NT2/D1 (cell line): Measurements from ENCODE around the gene AP3B2.

Experiments
- DNase-seq: peaks from one replicate; pipeline ENCODE4 v3.0.0-alpha.2; 2011; ENCODE audit warnings: low read depth, low spot score
- H3K27me3 ChIP-seq: 2 replicates; pipeline ENCODE4 v1.6.0; 2011; ENCODE audit warnings: mild to moderate bottlenecking; ENCODE audit not compliant: insufficient read length, insufficient read depth
- H3K36me3 ChIP-seq: 2 replicates; pipeline ENCODE4 v1.6.1; 2011; ENCODE audit warnings: mild to moderate bottlenecking, low read length, mixed read lengths; ENCODE audit not compliant: insufficient read depth, insufficient read length
- H3K4me1 ChIP-seq: 2 replicates; pipeline ENCODE4 v1.5.1; 2011; ENCODE audit not compliant: insufficient read depth, insufficient read length
- H3K4me3 ChIP-seq: 2 replicates; pipeline ENCODE4 v1.5.1; 2011; ENCODE audit warnings: low read depth; ENCODE audit not compliant: insufficient read length
- H3K9ac ChIP-seq: 2 replicates; pipeline ENCODE4 v1.6.0; 2011; ENCODE audit warnings: low read depth; ENCODE audit not compliant: insufficient read length
- H3K9me3 ChIP-seq: 2 replicates; pipeline ENCODE4 v1.5.1; 2011; ENCODE audit warnings: mild to moderate bottlenecking, low read length; ENCODE audit not compliant: insufficient read depth
- SUZ12 ChIP-seq: IDR thresholded peaks from 2 replicates; pipeline ENCODE4 v1.6.1; 2011; ENCODE audit not compliant: insufficient read length, insufficient read depth; ENCODE audit errors: extremely low read depth
- YY1 ChIP-seq: IDR thresholded peaks from 2 replicates; pipeline ENCODE4 v1.6.1; 2011; ENCODE audit not compliant: insufficient read length, insufficient read depth
- ZNF274 ChIP-seq: IDR thresholded peaks from 2 replicates; pipeline ENCODE4 v1.6.1; 2011; ENCODE audit warnings: mild to moderate bottlenecking, low read depth, low read length

AP3B2 gene

GRCh38 chr15:82660378-82660777 lies 49.3 kb downstream of the AP3B2 start:
- Histone ChIP-seq H3K27me3 (no peaks in the 10 kb centered on the region), H3K4me3 (no peak overlapping the region), H3K36me3 (no peaks in the 10 kb centered on the region), H3K9ac (no peak overlapping the region), H3K4me1 (no peaks in the 10 kb centered on the region), H3K9me3 (no peaks in the 10 kb centered on the region)
- DNase-seq, result no peak
- TF ChIP-seq ZNF274 (no peak), SUZ12 (no peak), YY1 (no peak)

- Histone ChIP-seq H3K36me3 (no peaks in the 10 kb centered on the region), H3K9me3 (no peaks in the 10 kb centered on the region), H3K4me1 (no peaks in the 10 kb centered on the region), H3K9ac (no peak overlapping the region), H3K27me3 (no peaks in the 10 kb centered on the region), H3K4me3 (no peak overlapping the region)
- DNase-seq, result no peak
- TF ChIP-seq YY1 (no peak), ZNF274 (no peak), SUZ12 (no peak)
Observed at GRCh38 chr15:82656641-82657266, 52.9 kb downstream of the AP3B2 start.

GRCh38 chr15:82655606-82656005 lies 54.1 kb downstream of the AP3B2 start:
- no peak overlapping the region for H3K4me3 ChIP-seq
- no peak for DNase-seq
- H3K4me1 ChIP-seq, result no peaks in the 10 kb centered on the region
- no peaks in the 10 kb centered on the region for H3K36me3 ChIP-seq
- no peaks in the 10 kb centered on the region for H3K27me3 ChIP-seq
- TF ChIP-seq YY1 (no peak), ZNF274 (no peak), SUZ12 (no peak)
- no peak overlapping the region for H3K9ac ChIP-seq
- H3K9me3 ChIP-seq, result no peaks in the 10 kb centered on the region

GRCh38 chr15:82653483-82654168 lies 56.0 kb downstream of the AP3B2 start:
- no peak overlapping the region for H3K4me3 ChIP-seq
- DNase-seq, result no peak
- no peaks in the 10 kb centered on the region for H3K9me3 ChIP-seq
- H3K4me1 ChIP-seq, result no peaks in the 10 kb centered on the region
- H3K36me3 ChIP-seq, result no peaks in the 10 kb centered on the region
- H3K27me3 ChIP-seq, result peaks cover 15% of the 10 kb centered on the region
- no peak overlapping the region for H3K9ac ChIP-seq
- no peak for TF ChIP-seq SUZ12
- TF ChIP-seq YY1, result no peak
- TF ChIP-seq ZNF274, result no peak

GRCh38 chr15:82651708-82652107 lies 58.0 kb downstream of the AP3B2 start:
- Histone ChIP-seq H3K27me3 (peaks cover 31% of the 10 kb centered on the region), H3K9ac (no peak overlapping the region), H3K9me3 (peaks cover 4% of the 10 kb centered on the region; the same call in 1 of the 2 replicates), H3K4me1 (peaks cover 3% of the 10 kb centered on the region), H3K4me3 (no peak overlapping the region), H3K36me3 (no peaks in the 10 kb centered on the region)
- no peak for DNase-seq
- no peak for TF ChIP-seq SUZ12

GRCh38 chr15:82650046-82650670 lies 59.5 kb downstream of the AP3B2 start:
- H3K4me3 ChIP-seq, result no peak overlapping the region
- H3K9ac ChIP-seq, result no peak overlapping the region
- H3K36me3 ChIP-seq, result no peaks in the 10 kb centered on the region
- H3K9me3 ChIP-seq, result peaks cover 5% of the 10 kb centered on the region; the same call in 1 of the 2 replicates
- peaks cover 39% of the 10 kb centered on the region for H3K27me3 ChIP-seq
- peaks cover 7% of the 10 kb centered on the region for H3K4me1 ChIP-seq
- TF ChIP-seq SUZ12, result no peak
- no peak for TF ChIP-seq ZNF274
- TF ChIP-seq YY1, result no peak
- DNase-seq, result no peak

- TF ChIP-seq YY1, result no peak
- TF ChIP-seq SUZ12, result no peak
- TF ChIP-seq ZNF274, result no peak
- Histone ChIP-seq H3K4me1 (peaks cover 10% of the 10 kb centered on the region), H3K27me3 (peaks cover 39% of the 10 kb centered on the region), H3K9me3 (peaks cover 5% of the 10 kb centered on the region; the same call in 1 of the 2 replicates), H3K4me3 (no peak overlapping the region), H3K9ac (no peak overlapping the region), H3K36me3 (no peaks in the 10 kb centered on the region)
- no peak for DNase-seq
Observed at GRCh38 chr15:82649226-82649999, 60.3 kb downstream of the AP3B2 start.
